Caco-2 (cell line): ENCODE results near the gene HABP4. TPM values are rescaled to one million over a fixed set of nuclear protein-coding genes. Genes with fewer than 3 reads are reported as not detected.

ENCODE experiments used
- BruUV-seq: library from RNA; stranded (reverse); fragments of 400-500 nt; replicated peaks from 2 replicates; lab custom pipeline; 2021; lab: Mats Ljungman, UMichigan
- CTCF ChIA-PET: fragments of 300-600 bp; sonication (Branson Sonifier 250); formaldehyde crosslinking; loops from one replicate; lab custom pipeline; 2022; ENCODE audit warnings: antibody characterized with exemption; lab: Charles Lee
- POLR2A ChIA-PET: fragments of 300-600 bp; sonication (Branson Sonifier 250); formaldehyde crosslinking; loops from one replicate; lab custom pipeline; 2022; ENCODE audit warnings: antibody characterized with exemption; lab: Charles Lee
- DNase-seq, 2 experiments: peaks; one replicate each; pipeline versions ENCODE4 v3.0.0 to v3.0.0-alpha.2; 2020 to 2022
- H3K27me3 ChIP-seq: replicated peaks from 2 replicates; pipeline ENCODE4 v1.6.0; 2011; ENCODE audit warnings: low read length; ENCODE audit not compliant: control insufficient read depth, insufficient read depth
- H3K36me3 ChIP-seq: 2 replicates; pipeline ENCODE4 v1.5.1; 2011; ENCODE audit warnings: low read length; ENCODE audit not compliant: control insufficient read depth, insufficient read depth
- H3K4me1 ChIP-seq: fragments of 250-450 bp; sonication (Bioruptor Pico); 2 replicates; pipeline ENCODE4 v1.5.1; 2020; ENCODE audit warnings: mild to moderate bottlenecking
- H3K4me3 ChIP-seq: 2 replicates; pipeline ENCODE4 v1.5.1; 2011; ENCODE audit warnings: low read depth, mild to moderate bottlenecking, control low read depth, low read length
- H3K9me3 ChIP-seq: fragments of 250-450 bp; sonication (Bioruptor Pico); 2 replicates; pipeline ENCODE4 v1.5.1; 2020; ENCODE audit warnings: mild to moderate bottlenecking, moderate library complexity
- H3K27ac Mint-ChIP-seq: one replicate; pipeline ENCODE4 v1.8.0; 2022; ENCODE audit warnings: mixed read lengths; ENCODE audit not compliant: unreplicated experiment
- H3K27me3 Mint-ChIP-seq: one replicate; pipeline ENCODE4 v1.8.0; 2022; ENCODE audit warnings: mixed read lengths; ENCODE audit not compliant: insufficient read depth, unreplicated experiment
- H3K36me3 Mint-ChIP-seq: one replicate; pipeline ENCODE4 v1.8.0; 2022; ENCODE audit warnings: mild to moderate bottlenecking, mixed read lengths; ENCODE audit not compliant: insufficient read depth, unreplicated experiment
- H3K4me1 Mint-ChIP-seq: one replicate; pipeline ENCODE4 v1.8.0; 2022; ENCODE audit warnings: low read depth, mixed read lengths; ENCODE audit not compliant: unreplicated experiment
- H3K4me3 Mint-ChIP-seq: one replicate; pipeline ENCODE4 v1.8.0; 2022; ENCODE audit warnings: mild to moderate bottlenecking, moderate library complexity, mixed read lengths; ENCODE audit not compliant: unreplicated experiment
- H3K9me3 Mint-ChIP-seq: one replicate; pipeline ENCODE4 v1.8.0; 2022; ENCODE audit warnings: mixed read lengths; ENCODE audit not compliant: unreplicated experiment
- intact Hi-C: fragments of 100-400 bp; cut with micrococcal nuclease; formaldehyde crosslinking; loops from one replicate; pipeline ENCODE4 v1.10.0; 2022; ENCODE audit not compliant: unreplicated experiment
- total RNA-seq: library from RNA; stranded (reverse); gene quantifications from 2 replicates; pipeline ENCODE4 v1.2.3, GENCODE V29; 2022
- TF ChIP-seq, protein P1 (sequence below), 2 experiments: fragments of 200-600 bp in 1 of 2; IDR thresholded peaks; 1 replicate in 1 of 2; 2 replicates in 1 of 2; pipeline versions ENCODE4 v1.5.1 to v1.8.0; 2011 to 2022; ENCODE audit warnings: antibody characterized with exemption in 1 of 2, control low read depth in 1 of 2, inconsistent platforms in 1 of 2, low read depth in 1 of 2, low read length in 1 of 2, mild to moderate bottlenecking in 1 of 2, moderate library complexity in 1 of 2; ENCODE audit not compliant: insufficient read depth in 1 of 2, severe bottlenecking in 1 of 2, unreplicated experiment in 1 of 2

The HABP4 gene
- total RNA-seq, 1 experiment from 2014 or later = 26.7 TPM

DNA sequence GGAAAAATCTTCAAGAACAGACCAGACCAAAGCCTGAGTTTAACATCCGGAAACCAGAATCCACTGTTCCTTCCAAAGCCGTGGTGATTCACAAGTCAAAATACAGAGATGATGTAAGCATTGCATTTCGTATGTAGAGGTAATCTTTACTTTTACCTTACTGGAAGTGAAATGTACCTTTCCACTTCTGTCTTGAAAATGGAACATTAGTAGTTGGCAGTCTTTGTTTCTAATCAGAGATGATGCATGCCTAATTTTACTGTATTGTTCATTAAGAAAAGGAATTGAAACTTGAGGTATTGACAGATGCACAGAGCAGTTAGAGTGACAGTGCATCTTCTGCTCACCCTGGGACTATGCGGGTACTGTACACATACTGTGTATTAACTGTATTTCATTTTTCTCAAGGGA is 34.6 kb downstream of the HABP4 start:
- BruUV-seq = no TSS peak
- H3K27ac Mint-ChIP-seq = no peak overlapping the region
- peaks cover 66% of the 10 kb centered on the region for H3K36me3 Mint-ChIP-seq
- POLR2A ChIA-PET = no interaction called here
- Histone ChIP-seq H3K36me3 (peaks cover 2% of the 10 kb centered on the region; the same call in 1 of the 2 replicates), H3K4me3 (no peak overlapping the region), H3K4me1 (no peaks in the 10 kb centered on the region), H3K27me3 (no peaks in the 10 kb centered on the region), H3K9me3 (no peaks in the 10 kb centered on the region)
- no peak overlapping the region for H3K4me3 Mint-ChIP-seq
- H3K27me3 Mint-ChIP-seq = no peaks in the 10 kb centered on the region
- no peaks in the 10 kb centered on the region for H3K9me3 Mint-ChIP-seq
- CTCF ChIA-PET = no interaction called here
- TF ChIP-seq, protein P1, sequence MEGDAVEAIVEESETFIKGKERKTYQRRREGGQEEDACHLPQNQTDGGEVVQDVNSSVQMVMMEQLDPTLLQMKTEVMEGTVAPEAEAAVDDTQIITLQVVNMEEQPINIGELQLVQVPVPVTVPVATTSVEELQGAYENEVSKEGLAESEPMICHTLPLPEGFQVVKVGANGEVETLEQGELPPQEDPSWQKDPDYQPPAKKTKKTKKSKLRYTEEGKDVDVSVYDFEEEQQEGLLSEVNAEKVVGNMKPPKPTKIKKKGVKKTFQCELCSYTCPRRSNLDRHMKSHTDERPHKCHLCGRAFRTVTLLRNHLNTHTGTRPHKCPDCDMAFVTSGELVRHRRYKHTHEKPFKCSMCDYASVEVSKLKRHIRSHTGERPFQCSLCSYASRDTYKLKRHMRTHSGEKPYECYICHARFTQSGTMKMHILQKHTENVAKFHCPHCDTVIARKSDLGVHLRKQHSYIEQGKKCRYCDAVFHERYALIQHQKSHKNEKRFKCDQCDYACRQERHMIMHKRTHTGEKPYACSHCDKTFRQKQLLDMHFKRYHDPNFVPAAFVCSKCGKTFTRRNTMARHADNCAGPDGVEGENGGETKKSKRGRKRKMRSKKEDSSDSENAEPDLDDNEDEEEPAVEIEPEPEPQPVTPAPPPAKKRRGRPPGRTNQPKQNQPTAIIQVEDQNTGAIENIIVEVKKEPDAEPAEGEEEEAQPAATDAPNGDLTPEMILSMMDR (IDR thresholded peaks at IDR 0.05; ENCODE audit: insufficient read depth in 1 of 2, low read depth in 1 of 2, low read length in 1 of 2, severe bottlenecking in 1 of 2, unreplicated experiment in 1 of 2) = no peak
- no peaks in the 10 kb centered on the region for H3K4me1 Mint-ChIP-seq
- DNase-seq = no peak
- intact Hi-C loops = no loop called here

DNA sequence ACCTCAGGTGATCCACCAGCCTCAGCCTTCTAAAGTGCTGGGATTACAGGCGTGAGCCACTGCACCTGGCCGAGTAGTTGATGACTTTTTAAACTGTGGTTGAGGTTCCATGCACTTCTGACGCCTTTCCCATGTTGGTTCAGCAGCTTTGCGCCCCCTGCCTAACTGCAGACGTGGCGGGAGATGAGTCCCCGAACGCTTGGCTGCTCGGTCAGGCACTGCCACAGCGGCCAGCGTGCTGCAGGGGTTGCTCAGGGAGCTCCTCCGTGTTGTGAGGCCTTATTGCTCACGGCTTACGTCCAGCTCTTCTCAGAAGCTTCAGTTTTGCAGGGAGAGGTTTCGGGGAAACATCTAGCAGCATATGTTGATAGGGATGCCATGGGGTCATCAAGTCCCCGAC is 35.3 kb downstream of the HABP4 start:
- H3K27me3 Mint-ChIP-seq = no peaks in the 10 kb centered on the region
- Histone ChIP-seq H3K4me3 (no peak overlapping the region), H3K9me3 (no peaks in the 10 kb centered on the region), H3K27me3 (no peaks in the 10 kb centered on the region), H3K4me1 (peaks cover under 1% of the 10 kb centered on the region; the same call in 1 of the 2 replicates), H3K36me3 (peaks cover 2% of the 10 kb centered on the region; the same call in 1 of the 2 replicates)
- H3K4me1 Mint-ChIP-seq = peaks cover 5% of the 10 kb centered on the region
- ChIA-PET CTCF (no interaction called here), POLR2A (interaction anchor here (0.6 kb wide), 1 partner anchor 10 kb away, joined by 5 read pairs; no protein-coding TSS in a partner anchor)
- H3K4me3 Mint-ChIP-seq = no peak overlapping the region
- no TSS peak for BruUV-seq
- no peak overlapping the region for H3K27ac Mint-ChIP-seq
- TF ChIP-seq, protein P1 (IDR thresholded peaks at IDR 0.05; ENCODE audit: insufficient read depth in 1 of 2, low read depth in 1 of 2, low read length in 1 of 2, severe bottlenecking in 1 of 2, unreplicated experiment in 1 of 2) = no peak
- no peaks in the 10 kb centered on the region for H3K9me3 Mint-ChIP-seq
- no peak for DNase-seq
- intact Hi-C loops = no loop called here
- H3K36me3 Mint-ChIP-seq = peaks cover 68% of the 10 kb centered on the region

DNA sequence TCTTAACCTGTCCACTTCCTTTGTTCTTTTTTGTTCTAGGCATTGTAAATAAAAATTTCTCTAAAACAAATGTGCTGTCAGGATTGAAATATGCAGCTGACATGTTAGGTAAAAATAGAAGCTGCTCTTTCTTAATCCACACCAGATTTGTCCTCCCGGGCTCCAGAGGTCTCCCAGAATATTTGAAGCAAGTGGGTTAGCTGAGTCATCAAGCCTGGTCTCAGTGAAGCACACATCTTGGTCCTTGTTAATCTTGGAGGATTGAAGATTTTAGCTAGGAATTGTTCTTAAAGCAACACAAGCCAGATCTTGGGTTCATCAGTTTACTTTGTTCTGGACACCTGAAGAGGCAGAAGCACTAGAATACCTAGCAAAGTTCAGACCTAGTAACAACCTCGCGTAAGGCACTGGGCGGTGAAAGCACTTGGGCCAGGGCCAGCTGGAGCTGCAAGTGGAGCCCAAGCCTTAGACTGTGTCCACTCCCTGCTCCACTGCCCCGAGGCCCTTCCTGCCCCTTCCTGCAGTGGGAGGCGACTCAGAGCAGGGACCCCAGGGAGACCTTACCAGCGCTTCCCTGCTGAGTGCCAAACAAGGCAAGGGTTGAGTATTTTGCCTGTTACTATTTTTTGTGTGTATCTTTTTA is 36.5 kb downstream of the HABP4 start:
- CTCF ChIA-PET = no interaction called here
- TF ChIP-seq, protein P1 (IDR thresholded peaks at IDR 0.05; ENCODE audit: insufficient read depth in 1 of 2, low read depth in 1 of 2, low read length in 1 of 2, severe bottlenecking in 1 of 2, unreplicated experiment in 1 of 2) = no peak
- H3K36me3 ChIP-seq = peaks cover 2% of the 10 kb centered on the region; the same call in 1 of the 2 replicates
- H3K4me1 Mint-ChIP-seq = peaks cover 12% of the 10 kb centered on the region
- no peaks in the 10 kb centered on the region for H3K27me3 ChIP-seq
- POLR2A ChIA-PET = no interaction called here
- no peak overlapping the region for H3K4me3 Mint-ChIP-seq
- no peaks in the 10 kb centered on the region for H3K9me3 ChIP-seq
- H3K4me3 ChIP-seq = no peak overlapping the region
- intact Hi-C loops = no loop called here
- H3K36me3 Mint-ChIP-seq = peaks cover 70% of the 10 kb centered on the region
- no peak for DNase-seq
- no peak overlapping the region for H3K27ac Mint-ChIP-seq
- H3K4me1 ChIP-seq = peaks cover 10% of the 10 kb centered on the region
- BruUV-seq = no TSS peak
- H3K9me3 Mint-ChIP-seq = no peaks in the 10 kb centered on the region
- H3K27me3 Mint-ChIP-seq = no peaks in the 10 kb centered on the region
